Stimulated activated CD4-positive, alpha-beta T cell treated with anti-CD3 and anti-CD28 coated beads, Interleukin-2, amount 100 ng/mL, for 24 hours (primary cell): ENCODE results near the gene SPRR2F.

Experiments
- DNase-seq, 2 donors: peaks; one replicate each; pipeline ENCODE4 v3.0.0-alpha.2; 2020

The SPRR2F gene

DNA sequence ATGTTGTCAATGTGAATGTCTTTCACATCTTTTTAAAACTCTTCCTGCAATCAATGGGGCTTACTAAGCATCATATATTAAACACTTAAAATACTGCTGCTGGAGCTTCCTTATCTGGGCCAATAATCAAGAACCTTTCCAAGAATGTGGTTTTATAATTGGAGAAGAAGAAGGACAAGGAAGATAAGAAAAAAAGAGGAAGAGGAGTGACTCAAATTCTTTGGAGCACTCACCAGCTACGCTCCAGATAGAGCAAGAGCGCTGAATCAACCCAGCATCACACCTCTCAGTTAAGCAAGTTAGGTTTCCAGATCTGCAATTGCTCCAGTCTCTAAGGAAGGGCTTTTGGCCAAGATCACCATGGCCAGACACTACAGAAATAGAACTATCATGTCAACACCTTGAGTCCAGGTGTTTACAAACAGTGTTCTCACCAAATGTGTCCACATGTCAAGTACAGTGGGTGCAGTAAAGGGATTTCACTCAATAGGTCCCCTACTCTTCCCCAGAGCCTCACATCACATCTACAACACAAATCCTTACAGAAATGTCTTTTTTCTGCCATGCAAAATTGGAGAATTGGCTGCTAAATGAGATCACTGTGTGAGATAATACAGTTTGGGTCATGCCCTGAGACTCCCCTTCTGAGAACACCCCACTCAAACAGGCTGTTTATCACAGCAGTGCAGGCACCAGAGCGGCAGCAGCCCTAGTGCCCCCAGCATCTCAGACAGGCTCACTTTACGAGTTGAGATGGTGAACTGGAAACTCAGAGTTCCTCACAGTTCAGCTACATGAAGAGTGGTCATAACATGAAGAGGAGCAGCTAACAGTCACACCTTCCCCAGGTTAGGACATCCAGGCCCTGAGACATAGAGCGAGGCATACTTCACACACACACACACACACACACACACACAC is 40.2 kb downstream of the SPRR2F start:
- no peak for DNase-seq

DNA sequence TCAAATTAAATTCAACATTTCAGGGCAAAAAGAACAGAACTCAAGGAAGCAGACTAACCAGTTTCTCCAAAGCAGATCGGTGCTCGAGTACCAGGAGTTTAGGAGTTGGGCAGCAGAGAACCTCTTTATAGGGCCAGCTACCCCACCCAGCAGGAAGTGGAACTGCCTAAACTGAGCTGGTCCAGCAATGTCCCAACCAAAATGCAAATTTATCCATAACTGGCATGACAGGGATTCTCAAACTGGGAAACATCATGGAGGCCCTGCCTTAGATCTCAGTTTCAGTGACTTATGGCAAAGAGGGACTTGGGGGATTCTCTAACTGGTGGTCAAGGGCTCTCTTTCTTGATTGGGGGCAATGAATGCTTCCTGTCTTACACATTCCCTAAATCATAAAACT is 41.8 kb downstream of the SPRR2F start, which contains the start of gene SPRR2B:
SPRR2B (minus strand) TSS at position 101 of the 400 bp plus-strand sequence. CDS start 772 bp downstream, outside the sequence.
- no peak for DNase-seq

DNA sequence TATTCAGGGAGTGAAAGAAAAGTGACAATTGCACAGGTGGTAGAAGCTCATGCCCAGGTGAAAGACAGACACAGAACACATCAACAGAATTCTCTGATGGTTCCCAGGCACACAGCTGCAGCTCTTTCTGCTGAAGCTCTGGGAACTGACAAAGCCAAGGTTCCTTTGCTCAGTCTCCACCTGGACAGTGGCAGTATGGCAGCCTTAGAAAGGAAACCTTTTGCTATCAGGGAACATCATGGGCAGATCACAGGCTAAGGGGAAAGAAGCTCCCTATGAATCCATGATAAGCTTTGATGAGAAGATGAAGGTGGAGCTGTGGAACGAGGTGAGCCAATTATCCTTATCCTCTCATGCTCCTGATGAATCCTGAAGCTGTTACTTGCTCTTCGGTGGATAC is 43.1 kb downstream of the SPRR2F start:
- DNase-seq, result no peak
